GM19193 (cell line): ENCODE results near the gene ATG5.

ENCODE experiments used
- POLR2A ChIP-seq: IDR thresholded peaks from 4 replicates; pipeline ENCODE4 v1.6.1; 2011; ENCODE audit not compliant: insufficient read depth, insufficient read length; ENCODE audit errors: extremely low read depth

The ATG5 gene

DNA sequence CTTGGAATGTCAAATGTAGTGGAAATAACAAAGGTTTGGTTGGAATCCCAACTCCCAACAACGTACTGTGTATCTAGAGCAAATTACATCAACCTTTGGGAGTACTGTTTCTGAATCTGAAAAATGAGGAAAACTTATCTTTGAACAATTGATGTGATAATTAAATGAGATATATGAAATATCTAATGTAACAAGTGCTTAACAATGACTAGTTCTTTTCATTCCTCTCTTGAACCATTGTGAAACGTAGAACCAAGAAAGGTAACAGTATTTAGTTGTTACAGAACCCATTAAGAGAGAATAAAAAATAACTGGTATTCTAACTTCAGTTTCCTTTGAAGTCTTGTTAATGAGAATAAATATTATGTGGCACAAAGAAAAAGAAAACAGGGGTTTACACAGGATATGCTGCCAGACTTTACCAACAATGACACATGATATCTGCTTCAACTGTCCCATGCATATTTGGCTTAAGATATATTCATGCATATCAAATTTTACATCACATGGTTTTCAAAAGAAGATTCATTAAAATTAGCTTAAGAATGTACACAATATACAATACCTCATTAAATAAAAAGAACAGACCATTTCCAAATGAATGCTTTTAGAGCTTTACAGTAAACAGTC is 111.8 kb downstream of the ATG5 start:
- no peak for TF ChIP-seq POLR2A

DNA sequence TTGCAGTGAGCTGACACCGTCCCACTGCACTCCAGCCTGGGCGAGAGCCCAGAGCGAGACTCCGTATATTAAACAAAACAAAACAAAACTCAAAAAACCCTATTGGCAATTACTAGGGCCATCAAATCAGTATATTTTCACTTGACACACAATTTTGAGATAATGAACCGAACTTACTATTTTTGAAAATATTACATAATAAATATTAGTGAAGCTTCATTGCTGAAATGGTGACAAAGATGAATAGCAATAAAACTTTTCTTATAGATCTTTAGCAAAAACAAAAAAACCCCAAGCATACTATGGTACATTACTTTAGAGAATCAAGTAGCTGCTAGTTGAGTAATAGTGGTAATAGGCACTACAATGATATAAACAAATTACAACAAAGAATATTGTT is 113.0 kb downstream of the ATG5 start:
- TF ChIP-seq POLR2A, result no peak

DNA sequence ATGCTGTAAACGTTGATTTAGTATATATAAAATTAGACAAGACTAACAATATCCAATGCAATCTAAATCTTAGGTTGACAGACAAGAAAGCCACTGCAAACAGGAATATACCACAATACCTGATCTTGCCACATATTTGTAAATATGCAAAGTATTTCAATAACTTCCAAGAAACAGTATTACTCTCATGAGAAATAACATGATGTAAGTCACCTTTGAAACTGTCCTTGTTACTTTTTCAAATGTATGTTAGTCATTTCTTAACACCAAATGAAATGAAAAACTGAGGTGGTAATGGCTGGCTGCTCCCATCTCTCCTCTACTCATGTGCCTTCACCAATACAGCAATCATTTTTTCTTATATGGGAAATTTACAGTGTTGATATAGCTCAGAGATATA is 118.7 kb downstream of the ATG5 start:
- TF ChIP-seq POLR2A, result no peak

- TF ChIP-seq POLR2A, result no peak
These were observed 120.6 kb downstream of the ATG5 start for GRCh38 chr6:106204961-106205360.

DNA sequence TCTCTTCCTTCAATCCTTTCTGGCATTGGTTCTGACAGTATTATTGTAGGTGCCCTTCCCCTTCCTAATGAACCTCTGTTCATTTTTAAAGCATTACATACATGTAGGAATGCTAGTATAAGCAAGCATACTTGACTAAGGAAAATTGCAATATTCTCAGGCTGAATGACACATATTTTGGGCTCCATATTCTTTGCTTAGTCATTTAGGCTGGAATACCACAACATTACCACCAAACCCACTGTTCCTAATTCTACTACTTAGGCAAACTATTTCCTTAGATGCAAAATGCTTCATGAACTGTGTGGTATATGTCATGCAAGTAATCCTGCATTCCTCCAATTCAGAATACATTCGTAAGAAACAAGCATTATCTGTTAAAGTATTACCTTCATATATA is 125.6 kb downstream of the ATG5 start:
- TF ChIP-seq POLR2A, result no peak

DNA sequence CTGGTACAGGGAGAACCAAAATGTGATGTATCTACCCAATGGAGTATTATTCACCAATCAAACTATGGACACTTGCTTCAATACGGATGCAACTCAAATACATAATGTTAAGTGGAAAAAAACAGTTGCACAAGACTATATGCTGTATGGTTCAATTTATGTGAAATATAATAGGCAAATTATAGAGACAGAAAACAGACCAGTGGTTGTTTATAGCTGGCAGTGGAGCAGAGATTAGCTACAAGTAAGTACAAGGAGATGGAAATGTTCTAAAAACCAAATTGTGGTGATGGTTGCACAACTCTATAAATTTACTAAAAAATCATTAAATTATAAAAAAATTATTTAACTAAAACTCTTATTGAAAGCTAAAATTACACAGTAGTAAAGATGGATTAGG is 126.2 kb downstream of the ATG5 start:
- TF ChIP-seq POLR2A, result no peak

DNA sequence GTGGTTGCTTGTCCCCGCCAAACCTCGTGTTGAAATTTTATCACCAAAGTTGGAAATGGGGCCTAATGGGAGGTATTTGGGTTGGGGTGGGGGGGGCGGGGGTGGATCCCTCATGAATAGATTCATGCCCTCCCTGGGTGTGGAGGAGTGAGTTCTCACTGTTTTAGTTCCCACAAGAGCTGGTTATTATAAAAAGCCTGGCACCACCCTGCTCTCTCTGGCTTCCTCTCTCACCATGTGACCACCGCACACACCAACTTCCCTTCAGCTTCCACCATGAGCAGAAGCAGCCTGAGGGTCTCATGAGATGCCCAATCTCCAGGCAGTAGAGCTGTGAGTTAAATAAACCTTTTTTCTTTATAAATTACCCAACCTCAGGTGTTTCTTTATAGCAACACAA is 128.1 kb downstream of the ATG5 start:
- no peak for TF ChIP-seq POLR2A

DNA sequence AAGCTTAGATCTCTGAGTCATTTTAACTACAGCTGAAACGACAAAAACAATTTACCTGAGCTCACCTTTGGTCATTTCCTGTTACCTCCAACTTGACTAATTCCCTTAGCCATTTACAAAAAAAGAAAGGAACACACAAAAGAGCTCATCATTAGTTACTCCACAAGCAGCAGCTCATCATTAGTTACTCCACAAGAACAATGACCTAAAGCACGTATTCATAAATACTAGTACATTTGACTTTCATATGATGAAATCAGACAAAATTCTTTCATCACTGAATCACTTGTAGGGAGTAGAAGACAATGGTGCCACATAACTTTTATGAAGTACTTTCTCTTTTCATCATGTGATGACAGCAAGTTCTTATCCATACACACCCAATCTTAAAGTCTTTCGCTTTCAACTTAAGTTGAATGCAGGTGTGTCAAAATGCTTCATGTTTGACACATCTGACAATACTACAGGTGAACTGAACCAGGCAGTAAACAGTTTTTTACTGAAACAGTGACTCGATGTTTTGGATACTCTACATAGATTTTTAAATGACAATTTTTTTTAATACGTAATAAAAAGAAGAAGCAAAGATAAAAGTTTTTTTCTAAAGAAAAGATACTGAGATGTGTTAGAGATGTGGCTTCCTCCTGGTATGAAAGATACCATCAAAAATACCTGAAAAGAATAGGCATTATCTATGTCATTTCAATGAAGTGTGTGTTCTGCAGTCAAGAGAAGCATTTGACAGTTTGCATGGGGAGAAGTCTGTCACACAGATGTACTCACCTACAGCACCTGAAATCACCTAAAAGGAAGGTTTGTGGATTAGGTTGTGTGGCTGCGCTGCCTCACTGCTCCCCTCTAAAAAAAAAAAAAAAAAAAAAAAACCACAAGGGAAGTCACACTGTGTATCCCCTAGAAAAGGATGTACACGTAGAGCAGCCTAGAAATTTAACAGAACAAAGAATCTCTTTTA is 130.3 kb downstream of the ATG5 start:
- no peak for TF ChIP-seq POLR2A

DNA sequence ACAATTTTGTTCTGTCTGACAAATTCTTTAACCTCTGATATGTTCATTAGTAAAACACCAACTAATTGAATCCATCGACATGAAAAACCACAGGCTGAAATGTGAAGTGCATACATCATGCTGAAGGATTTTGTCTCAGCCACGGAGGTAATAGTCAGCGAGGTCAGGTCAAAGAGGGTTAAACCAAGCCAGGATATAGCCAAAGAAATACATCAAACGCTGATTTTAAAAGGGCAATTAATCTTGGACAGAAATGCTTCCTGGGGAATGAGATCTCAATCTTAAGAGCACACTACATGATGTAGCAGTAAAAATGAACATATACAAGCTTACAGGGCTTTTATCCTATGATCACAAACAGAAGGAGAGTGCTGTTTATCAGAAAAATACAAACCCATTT is 132.7 kb downstream of the ATG5 start:
- no peak for TF ChIP-seq POLR2A

GRCh38 chr6:106188104-106188794 is 137.3 kb downstream of the ATG5 start:
- no peak for TF ChIP-seq POLR2A

DNA sequence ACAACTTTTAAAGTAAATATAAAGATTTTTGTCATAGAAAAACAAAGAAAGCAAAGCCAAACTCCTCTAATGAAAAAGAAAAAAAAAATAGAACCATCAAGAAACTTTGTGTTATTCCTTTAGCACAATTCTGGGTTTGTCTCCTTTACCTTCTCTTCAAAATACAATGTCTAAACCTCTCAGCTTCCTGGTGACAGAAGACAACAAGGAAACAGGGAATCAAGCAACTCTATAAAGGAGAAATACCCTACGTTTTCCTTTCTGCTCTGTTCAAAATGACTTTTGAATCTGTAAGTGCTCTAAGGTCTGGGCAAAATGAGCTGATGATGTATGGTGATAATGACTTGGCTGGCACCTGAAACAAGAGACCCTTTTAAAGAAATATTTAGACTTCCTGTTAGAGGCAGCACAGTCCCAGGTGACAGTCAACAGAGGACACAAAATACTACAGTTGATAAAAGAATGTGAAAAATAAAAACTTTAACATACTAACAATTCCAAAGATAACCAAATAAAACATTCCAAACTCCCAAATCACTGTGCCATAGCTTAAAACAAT is 138.1 kb downstream of the ATG5 start:
- no peak for TF ChIP-seq POLR2A

DNA sequence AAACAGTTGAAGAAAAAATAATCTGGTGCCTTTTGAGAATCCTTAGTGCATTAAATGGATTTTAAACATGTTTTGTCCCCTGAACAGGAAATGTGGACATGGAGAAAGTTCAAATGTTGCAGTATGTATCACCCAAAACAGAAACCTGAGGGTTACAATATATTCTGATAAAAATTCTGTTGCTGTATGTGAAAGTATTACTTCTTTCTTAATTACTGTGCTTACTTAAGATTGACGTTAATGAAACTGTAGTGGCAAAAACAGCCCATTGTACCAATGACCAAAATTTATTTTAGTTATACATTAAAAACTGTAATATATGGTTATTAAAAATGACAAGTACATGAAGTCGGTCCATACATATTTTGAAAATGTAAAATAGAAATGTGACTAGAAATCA is 138.8 kb downstream of the ATG5 start:
- no peak for TF ChIP-seq POLR2A

DNA sequence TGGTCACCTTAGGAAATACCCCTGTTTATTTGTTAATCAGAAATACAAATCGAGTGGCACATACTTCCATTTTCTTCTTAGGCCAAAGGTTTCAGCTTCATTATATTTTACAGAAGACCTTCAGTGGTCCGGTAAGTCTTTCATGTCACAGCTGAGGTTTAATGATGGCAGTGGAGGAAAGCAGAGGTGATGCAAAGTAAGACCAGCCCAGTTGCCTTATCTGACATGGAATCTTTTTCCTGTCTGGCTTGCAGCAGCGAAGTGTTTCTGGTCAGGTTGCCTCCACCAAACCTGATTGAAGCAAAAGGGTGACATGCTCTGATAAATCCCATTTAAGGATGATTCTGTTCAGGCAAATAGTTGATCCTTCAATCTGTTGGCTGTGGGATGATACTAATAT is 139.4 kb downstream of the ATG5 start:
- TF ChIP-seq POLR2A, result no peak

- TF ChIP-seq POLR2A, result no peak
These were observed 139.9 kb downstream of the ATG5 start for GRCh38 chr6:106185615-106186014.

DNA sequence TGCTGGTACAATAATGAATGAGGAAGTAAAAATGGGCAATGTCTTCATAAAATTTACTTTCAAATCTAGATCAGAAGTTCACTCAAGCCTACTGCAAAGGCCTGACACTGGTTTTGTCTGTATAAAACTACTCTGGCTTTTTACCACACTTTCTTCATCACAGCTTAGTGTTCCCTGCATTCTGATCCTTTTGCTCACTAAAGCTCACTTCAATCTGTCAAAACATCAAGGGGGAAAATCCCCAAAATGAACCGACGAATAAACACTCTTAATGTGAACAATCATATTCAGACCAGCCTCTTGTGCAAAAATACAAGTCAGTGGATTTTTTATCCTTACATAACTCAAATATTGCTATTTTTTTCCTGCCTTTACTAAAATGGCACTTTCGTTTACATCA is 140.9 kb downstream of the ATG5 start:
- TF ChIP-seq POLR2A, result no peak
